Measurements from ENCODE around the gene SLCO3A1.
A peak's percentile ranks its signal among the peaks of the same experiment; 100 is the strongest.

Gene SLCO3A1

GRCh38 chr15:91886878-91887277, 33.4 kb downstream of the SLCO3A1 start:
- TF ChIP-seq ZNF623 (tag by site-specific recombination; IDR thresholded peaks at IDR 0.05) (no peak), CTCF (tag by site-specific recombination; IDR thresholded peaks at IDR 0.05) (no peak), SP7 (tag by site-specific recombination; IDR thresholded peaks at IDR 0.05) (no peak), ZNF549 (tag by site-specific recombination; IDR thresholded peaks at IDR 0.05) (no peak), FEZF1 (tag by site-specific recombination; IDR thresholded peaks at IDR 0.05) (no peak)
- TF ChIP-seq, protein P1, sequence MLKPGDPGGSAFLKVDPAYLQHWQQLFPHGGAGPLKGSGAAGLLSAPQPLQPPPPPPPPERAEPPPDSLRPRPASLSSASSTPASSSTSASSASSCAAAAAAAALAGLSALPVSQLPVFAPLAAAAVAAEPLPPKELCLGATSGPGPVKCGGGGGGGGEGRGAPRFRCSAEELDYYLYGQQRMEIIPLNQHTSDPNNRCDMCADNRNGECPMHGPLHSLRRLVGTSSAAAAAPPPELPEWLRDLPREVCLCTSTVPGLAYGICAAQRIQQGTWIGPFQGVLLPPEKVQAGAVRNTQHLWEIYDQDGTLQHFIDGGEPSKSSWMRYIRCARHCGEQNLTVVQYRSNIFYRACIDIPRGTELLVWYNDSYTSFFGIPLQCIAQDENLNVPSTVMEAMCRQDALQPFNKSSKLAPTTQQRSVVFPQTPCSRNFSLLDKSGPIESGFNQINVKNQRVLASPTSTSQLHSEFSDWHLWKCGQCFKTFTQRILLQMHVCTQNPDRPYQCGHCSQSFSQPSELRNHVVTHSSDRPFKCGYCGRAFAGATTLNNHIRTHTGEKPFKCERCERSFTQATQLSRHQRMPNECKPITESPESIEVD (tag by site-specific recombination; IDR thresholded peaks at IDR 0.05) = no peak
- TF ChIP-seq, protein P2, sequence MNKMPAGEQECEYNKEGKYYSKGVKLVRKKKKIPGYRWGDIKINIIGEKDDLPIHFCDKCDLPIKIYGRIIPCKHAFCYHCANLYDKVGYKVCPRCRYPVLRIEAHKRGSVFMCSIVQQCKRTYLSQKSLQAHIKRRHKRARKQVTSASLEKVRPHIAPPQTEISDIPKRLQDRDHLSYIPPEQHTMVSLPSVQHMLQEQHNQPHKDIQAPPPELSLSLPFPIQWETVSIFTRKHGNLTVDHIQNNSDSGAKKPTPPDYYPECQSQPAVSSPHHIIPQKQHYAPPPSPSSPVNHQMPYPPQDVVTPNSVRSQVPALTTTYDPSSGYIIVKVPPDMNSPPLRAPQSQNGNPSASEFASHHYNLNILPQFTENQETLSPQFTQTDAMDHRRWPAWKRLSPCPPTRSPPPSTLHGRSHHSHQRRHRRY (tag by site-specific recombination; IDR thresholded peaks at IDR 0.05) = no peak
- ChIA-PET CTCF (interaction anchor here (1.1 kb wide), 1 partner anchor 190 kb away, joined by 4 read pairs; no protein-coding TSS in a partner anchor), POLR2A (no interaction called here)

DNA sequence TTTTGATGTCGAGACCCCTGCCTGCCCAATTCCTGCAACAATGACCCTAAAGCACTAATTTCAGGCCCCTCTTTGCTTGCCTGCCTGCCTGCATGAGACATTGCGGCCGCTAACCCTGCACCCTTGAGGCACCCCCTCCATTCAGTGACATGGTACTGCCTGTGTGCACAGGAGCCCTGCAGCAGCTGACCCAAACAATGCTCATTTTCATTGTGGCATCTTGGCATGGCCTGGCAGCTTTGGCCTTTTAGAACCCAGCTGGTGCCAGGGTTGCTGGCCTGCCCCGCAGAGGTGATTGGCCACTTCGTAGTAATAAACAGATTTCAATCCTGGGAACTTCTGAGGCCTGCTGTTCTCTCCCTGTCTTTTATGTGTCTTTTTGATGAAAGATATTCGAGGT, 33.8 kb downstream of the SLCO3A1 start:
- TF ChIP-seq ZNF214 (tag by site-specific recombination; IDR thresholded peaks at IDR 0.05; ENCODE audit: borderline replicate concordance) = no peak
- 0 out of 2 replicates have a peak, but pooled peaks have one; percentile 28 for TF ChIP-seq PRDM10 (tag by site-specific recombination; IDR thresholded peaks at IDR 0.05)
- no peaks in the 10 kb centered on the region for H3K9me3 ChIP-seq (ENCODE audit: control insufficient read depth, insufficient read depth, low read depth, low read length)
- H3K36me3 ChIP-seq (ENCODE audit: control insufficient read depth in 2 of 2, insufficient read depth in 1 of 2, low read length in 2 of 2) = no peaks in the 10 kb centered on the region
- ChIA-PET CTCF (interaction anchor here (0.6 to 1.9 kb wide), 2 partner anchors 191 to 326 kb away, joined by 3 to 13 read pairs; no protein-coding TSS in a partner anchor), POLR2A (no interaction called here)
- no peaks in the 10 kb centered on the region for H3K4me1 ChIP-seq (ENCODE audit: control insufficient read depth, insufficient read depth, low read length)
- no peak overlapping the region for H3K4me3 ChIP-seq (ENCODE audit: low read depth, low read length)
- H3K27ac ChIP-seq (ENCODE audit: extremely low read depth, low read depth, low read length) = no peak overlapping the region

More at GRCh38 chr15:91886878-91887277, 33.4 kb downstream of the SLCO3A1 start:
- Histone ChIP-seq H3K9me3 (ENCODE audit: control insufficient read depth, insufficient read depth, low read depth, low read length) (no peaks in the 10 kb centered on the region), H3K36me3 (ENCODE audit: control insufficient read depth in 2 of 2, insufficient read depth in 1 of 2, low read length in 2 of 2) (no peaks in the 10 kb centered on the region), H3K4me3 (ENCODE audit: low read depth, low read length) (no peak overlapping the region), H3K27ac (ENCODE audit: extremely low read depth, low read depth, low read length) (no peak overlapping the region), H3K4me1 (ENCODE audit: control insufficient read depth, insufficient read depth, low read length) (no peaks in the 10 kb centered on the region)

DNA sequence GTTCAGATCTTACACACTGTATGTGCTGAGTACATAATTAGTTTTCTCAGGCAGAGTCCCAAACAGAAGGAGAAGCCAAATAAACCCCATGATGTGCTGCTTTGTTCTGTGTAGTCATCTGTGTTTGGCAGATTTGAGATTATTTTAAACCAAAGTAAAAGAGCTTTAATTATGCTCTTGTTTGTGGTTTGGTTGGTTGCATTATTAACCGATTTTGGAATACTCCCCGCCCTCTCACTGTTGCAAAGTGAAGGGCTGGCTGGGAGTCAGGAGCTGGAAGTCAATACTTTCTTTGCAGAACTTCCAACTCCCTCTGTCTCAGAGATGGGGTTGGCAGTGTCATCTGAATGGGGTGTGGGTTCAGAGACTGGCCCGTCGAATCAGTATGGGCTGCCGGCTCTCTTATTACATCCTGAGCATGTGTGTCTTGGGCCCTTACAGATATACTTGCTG, 34.4 kb downstream of the SLCO3A1 start:
- Histone ChIP-seq H3K4me1 (ENCODE audit: control insufficient read depth, insufficient read depth, low read length) (no peaks in the 10 kb centered on the region), H3K36me3 (ENCODE audit: control insufficient read depth in 2 of 2, insufficient read depth in 1 of 2, low read length in 2 of 2) (no peaks in the 10 kb centered on the region), H3K4me3 (ENCODE audit: low read depth, low read length) (no peak overlapping the region), H3K9me3 (ENCODE audit: control insufficient read depth, insufficient read depth, low read depth, low read length) (no peaks in the 10 kb centered on the region), H3K27ac (ENCODE audit: extremely low read depth, low read depth, low read length) (no peak overlapping the region)
- ChIA-PET POLR2A (no interaction called here), CTCF (interaction anchor here (0.6 to 2.3 kb wide), 3 partner anchors 38 to 325 kb away, joined by 3 to 13 read pairs (median 6); no protein-coding TSS in a partner anchor)
- TF ChIP-seq OVOL3 (tag by site-specific recombination; IDR thresholded peaks at IDR 0.05) = no peak
- TF ChIP-seq ZNF747 (tag by site-specific recombination; IDR thresholded peaks at IDR 0.05) = no peak
- TF ChIP-seq, protein P3, sequence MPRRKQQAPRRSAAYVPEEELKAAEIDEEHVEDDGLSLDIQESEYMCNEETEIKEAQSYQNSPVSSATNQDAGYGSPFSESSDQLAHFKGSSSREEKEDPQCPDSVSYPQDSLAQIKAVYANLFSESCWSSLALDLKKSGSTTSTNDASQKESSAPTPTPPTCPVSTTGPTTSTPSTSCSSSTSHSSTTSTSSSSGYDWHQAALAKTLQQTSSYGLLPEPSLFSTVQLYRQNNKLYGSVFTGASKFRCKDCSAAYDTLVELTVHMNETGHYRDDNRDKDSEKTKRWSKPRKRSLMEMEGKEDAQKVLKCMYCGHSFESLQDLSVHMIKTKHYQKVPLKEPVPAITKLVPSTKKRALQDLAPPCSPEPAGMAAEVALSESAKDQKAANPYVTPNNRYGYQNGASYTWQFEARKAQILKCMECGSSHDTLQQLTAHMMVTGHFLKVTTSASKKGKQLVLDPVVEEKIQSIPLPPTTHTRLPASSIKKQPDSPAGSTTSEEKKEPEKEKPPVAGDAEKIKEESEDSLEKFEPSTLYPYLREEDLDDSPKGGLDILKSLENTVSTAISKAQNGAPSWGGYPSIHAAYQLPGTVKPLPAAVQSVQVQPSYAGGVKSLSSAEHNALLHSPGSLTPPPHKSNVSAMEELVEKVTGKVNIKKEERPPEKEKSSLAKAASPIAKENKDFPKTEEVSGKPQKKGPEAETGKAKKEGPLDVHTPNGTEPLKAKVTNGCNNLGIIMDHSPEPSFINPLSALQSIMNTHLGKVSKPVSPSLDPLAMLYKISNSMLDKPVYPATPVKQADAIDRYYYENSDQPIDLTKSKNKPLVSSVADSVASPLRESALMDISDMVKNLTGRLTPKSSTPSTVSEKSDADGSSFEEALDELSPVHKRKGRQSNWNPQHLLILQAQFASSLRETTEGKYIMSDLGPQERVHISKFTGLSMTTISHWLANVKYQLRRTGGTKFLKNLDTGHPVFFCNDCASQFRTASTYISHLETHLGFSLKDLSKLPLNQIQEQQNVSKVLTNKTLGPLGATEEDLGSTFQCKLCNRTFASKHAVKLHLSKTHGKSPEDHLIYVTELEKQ (tag by site-specific recombination; IDR thresholded peaks at IDR 0.05; ENCODE audit: borderline replicate concordance) = no peak
- TF ChIP-seq ZNF501 (tag by site-specific recombination; IDR thresholded peaks at IDR 0.05) = no peak
- TF ChIP-seq GFI1B (tag by site-specific recombination; IDR thresholded peaks at IDR 0.05) = no peak
- TF ChIP-seq ZNF341 (tag by site-specific recombination; IDR thresholded peaks at IDR 0.05; ENCODE audit: low read depth) = no peak
- TF ChIP-seq ZNF571 (tag by site-specific recombination; IDR thresholded peaks at IDR 0.05) = no peak
- TF ChIP-seq ZNF157 (tag by site-specific recombination; IDR thresholded peaks at IDR 0.05) = no peak
- no peak for TF ChIP-seq SETDB1 (IDR thresholded peaks at IDR 0.05; ENCODE audit: insufficient read length, low read length)
- TF ChIP-seq GLI4 (tag by site-specific recombination; IDR thresholded peaks at IDR 0.05) = no peak
